ENCODE results near the gene CISD2. TPM values are rescaled to one million over a fixed set of nuclear protein-coding genes. Genes with fewer than 3 reads are reported as not detected.

Gene CISD2
- total RNA-seq, 1 donor, result 26.4 TPM

DNA sequence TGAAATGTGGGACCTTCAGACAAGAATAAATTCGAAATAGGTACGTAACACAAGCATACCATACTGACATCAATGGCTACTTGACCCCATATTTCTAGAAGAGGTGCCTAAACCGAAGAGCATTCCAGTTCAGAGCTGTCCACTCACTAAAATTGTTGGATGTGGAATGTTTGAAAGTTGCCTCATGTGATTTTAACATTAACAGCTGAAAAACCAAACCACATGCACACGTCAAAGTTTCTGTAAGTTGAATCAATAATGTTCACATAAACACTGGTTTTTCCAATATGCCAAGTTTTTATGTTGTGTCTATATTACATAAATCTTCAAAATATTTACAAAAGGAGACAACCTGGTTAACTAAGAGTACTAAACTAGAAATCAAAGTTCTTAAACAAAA, 44.9 kb upstream of the CISD2 start:
- Histone ChIP-seq H3K36me3 (ENCODE audit: insufficient read depth, low read length) (peaks cover 9% of the 10 kb centered on the region), H4K20me1 (ENCODE audit: insufficient read depth, low read length) (peaks cover 73% of the 10 kb centered on the region), H3K9me3 (ENCODE audit: low read depth, low read length) (no peaks in the 10 kb centered on the region), H3K27ac (ENCODE audit: low read depth, low read length) (peak overlapping the region; percentile 96), H3K4me2 (ENCODE audit: insufficient read depth, low read length) (peak overlapping the region; percentile 82), H3K79me2 (ENCODE audit: insufficient read depth, low read length) (peaks cover 84% of the 10 kb centered on the region), H2AFZ (ENCODE audit: low read length) (no peak overlapping the region), H3K4me1 (ENCODE audit: insufficient read depth, low read length) (peaks cover 58% of the 10 kb centered on the region), H3K4me3 (ENCODE audit: insufficient read depth, low read length) (peak overlapping the region; percentile 95), H3K27me3 (ENCODE audit: insufficient read depth, low read length) (no peaks in the 10 kb centered on the region)
- peak; percentile 22 for DNase-seq (ENCODE audit: insufficient read length, low spot score, missing footprints)
- TF ChIP-seq, protein P1, sequence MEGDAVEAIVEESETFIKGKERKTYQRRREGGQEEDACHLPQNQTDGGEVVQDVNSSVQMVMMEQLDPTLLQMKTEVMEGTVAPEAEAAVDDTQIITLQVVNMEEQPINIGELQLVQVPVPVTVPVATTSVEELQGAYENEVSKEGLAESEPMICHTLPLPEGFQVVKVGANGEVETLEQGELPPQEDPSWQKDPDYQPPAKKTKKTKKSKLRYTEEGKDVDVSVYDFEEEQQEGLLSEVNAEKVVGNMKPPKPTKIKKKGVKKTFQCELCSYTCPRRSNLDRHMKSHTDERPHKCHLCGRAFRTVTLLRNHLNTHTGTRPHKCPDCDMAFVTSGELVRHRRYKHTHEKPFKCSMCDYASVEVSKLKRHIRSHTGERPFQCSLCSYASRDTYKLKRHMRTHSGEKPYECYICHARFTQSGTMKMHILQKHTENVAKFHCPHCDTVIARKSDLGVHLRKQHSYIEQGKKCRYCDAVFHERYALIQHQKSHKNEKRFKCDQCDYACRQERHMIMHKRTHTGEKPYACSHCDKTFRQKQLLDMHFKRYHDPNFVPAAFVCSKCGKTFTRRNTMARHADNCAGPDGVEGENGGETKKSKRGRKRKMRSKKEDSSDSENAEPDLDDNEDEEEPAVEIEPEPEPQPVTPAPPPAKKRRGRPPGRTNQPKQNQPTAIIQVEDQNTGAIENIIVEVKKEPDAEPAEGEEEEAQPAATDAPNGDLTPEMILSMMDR (IDR thresholded peaks at IDR 0.05; ENCODE audit: extremely low read depth, low read depth, low read length), result no peak

GRCh38 chr4:102824398-102824797, 44.4 kb upstream of the CISD2 start:
- peak overlapping the region; percentile 95 for H3K4me3 ChIP-seq (ENCODE audit: insufficient read depth, low read length)
- H3K27ac ChIP-seq (ENCODE audit: low read depth, low read length), result peak overlapping the region; percentile 96
- no peaks in the 10 kb centered on the region for H3K27me3 ChIP-seq (ENCODE audit: insufficient read depth, low read length)
- peaks cover 84% of the 10 kb centered on the region for H3K79me2 ChIP-seq (ENCODE audit: insufficient read depth, low read length)
- TF ChIP-seq, protein P1 (IDR thresholded peaks at IDR 0.05; ENCODE audit: extremely low read depth, low read depth, low read length), result no peak
- H3K36me3 ChIP-seq (ENCODE audit: insufficient read depth, low read length), result peaks cover 9% of the 10 kb centered on the region
- H2AFZ ChIP-seq (ENCODE audit: low read length), result no peak overlapping the region
- no peak for DNase-seq (ENCODE audit: insufficient read length, low spot score, missing footprints)
- H3K9me3 ChIP-seq (ENCODE audit: low read depth, low read length), result no peaks in the 10 kb centered on the region
- peak overlapping the region; percentile 82 for H3K4me2 ChIP-seq (ENCODE audit: insufficient read depth, low read length)
- H4K20me1 ChIP-seq (ENCODE audit: insufficient read depth, low read length), result peaks cover 68% of the 10 kb centered on the region
- H3K4me1 ChIP-seq (ENCODE audit: insufficient read depth, low read length), result peaks cover 60% of the 10 kb centered on the region

DNA sequence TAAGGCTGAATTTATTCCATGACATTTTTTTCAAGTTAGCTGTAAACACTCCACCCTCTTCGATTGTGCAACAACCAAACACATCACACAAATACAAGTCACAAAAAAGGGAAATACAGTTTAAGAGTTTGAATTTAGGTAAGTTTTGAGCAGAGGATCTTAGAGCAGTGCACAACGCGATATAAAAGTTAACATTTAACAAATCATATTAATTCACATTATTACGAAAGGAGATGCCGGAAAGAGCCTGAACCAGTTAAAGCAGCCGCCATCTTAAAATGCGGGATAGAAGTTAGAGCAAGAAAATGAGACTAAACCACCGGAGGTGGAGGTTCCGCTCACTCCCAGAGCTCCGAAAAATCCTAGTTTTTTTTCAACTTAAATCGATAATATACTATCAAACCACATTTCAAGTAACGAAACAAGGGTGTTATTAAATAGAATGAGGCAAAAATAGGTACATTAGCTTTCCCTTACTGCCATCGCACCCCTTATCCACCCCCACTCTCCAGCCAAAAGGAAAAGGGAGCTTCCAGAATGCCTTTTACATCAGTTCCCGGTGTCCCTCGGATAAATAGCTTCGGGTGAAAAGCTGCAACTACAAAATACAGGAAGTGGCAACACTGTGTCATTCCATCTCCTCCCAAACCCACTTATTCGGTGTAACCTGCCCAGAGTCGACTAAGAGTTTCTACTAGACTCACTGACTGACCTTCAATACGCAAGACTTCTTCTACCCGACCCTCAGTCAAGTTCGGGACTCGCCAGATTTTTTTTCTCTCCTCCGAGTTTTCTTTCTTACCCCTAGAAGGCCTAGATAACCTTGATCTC, 43.3 kb upstream of the CISD2 start:
- peaks cover 81% of the 10 kb centered on the region for H3K79me2 ChIP-seq (ENCODE audit: insufficient read depth, low read length)
- peaks cover 49% of the 10 kb centered on the region for H3K4me1 ChIP-seq (ENCODE audit: insufficient read depth, low read length)
- peaks cover 58% of the 10 kb centered on the region for H4K20me1 ChIP-seq (ENCODE audit: insufficient read depth, low read length)
- H3K4me2 ChIP-seq (ENCODE audit: insufficient read depth, low read length), result peak overlapping the region; percentile 82
- no peak overlapping the region for H2AFZ ChIP-seq (ENCODE audit: low read length)
- H3K4me3 ChIP-seq (ENCODE audit: insufficient read depth, low read length), result peak overlapping the region; percentile 95
- no peaks in the 10 kb centered on the region for H3K9me3 ChIP-seq (ENCODE audit: low read depth, low read length)
- H3K36me3 ChIP-seq (ENCODE audit: insufficient read depth, low read length), result peaks cover 9% of the 10 kb centered on the region
- no peaks in the 10 kb centered on the region for H3K27me3 ChIP-seq (ENCODE audit: insufficient read depth, low read length)
- TF ChIP-seq, protein P1 (IDR thresholded peaks at IDR 0.05; ENCODE audit: extremely low read depth, low read depth, low read length), result no peak
- DNase-seq (ENCODE audit: insufficient read length, low spot score, missing footprints), result peak; percentile 38
- H3K27ac ChIP-seq (ENCODE audit: low read depth, low read length), result peak overlapping the region; percentile 96

DNA sequence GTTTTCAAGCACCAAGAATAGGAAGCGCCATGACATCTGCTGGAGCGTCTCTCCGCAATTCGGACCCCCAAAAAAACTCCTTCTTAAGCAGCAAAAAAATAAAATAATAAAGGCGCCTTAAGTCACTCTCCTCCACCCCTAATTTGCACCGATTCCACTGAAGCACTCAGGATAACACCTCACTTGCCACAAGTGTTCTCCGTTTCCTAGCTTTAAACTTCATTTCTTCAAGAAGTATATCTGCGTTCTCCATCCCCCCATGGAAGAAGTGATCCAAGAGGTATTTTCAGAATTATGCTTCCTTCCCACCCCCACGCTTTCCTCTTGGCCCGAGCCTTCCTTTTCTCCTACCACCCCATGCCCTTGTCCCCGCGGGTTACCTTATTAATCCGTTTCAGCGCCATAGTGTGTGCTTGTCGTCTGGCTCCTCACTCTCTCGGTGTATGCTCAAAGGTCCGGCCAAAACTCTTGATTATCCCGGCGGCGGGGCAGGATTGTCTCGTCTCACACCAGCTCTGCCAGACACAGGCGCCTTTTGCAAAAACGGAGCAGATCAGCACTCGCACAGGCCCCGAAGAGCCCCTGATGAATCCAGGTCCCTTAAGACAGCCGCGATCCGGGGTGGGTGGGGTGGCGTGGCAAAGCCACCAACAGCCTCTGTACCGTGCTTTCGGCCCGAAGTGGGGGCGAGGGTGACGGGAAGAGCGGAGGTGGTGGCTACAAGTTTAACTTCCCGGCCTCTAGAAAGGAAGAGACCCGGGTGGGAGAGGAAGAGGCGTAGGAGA, 42.5 kb upstream of the CISD2 start:
- Histone ChIP-seq H3K27ac (ENCODE audit: low read depth, low read length) (peak overlapping the region; percentile 96), H3K4me3 (ENCODE audit: insufficient read depth, low read length) (peak overlapping the region; percentile 95), H4K20me1 (ENCODE audit: insufficient read depth, low read length) (peaks cover 49% of the 10 kb centered on the region), H3K36me3 (ENCODE audit: insufficient read depth, low read length) (peaks cover 9% of the 10 kb centered on the region), H3K4me2 (ENCODE audit: insufficient read depth, low read length) (peak overlapping the region; percentile 82), H3K79me2 (ENCODE audit: insufficient read depth, low read length) (peaks cover 75% of the 10 kb centered on the region), H3K9me3 (ENCODE audit: low read depth, low read length) (no peaks in the 10 kb centered on the region), H2AFZ (ENCODE audit: low read length) (no peak overlapping the region), H3K4me1 (ENCODE audit: insufficient read depth, low read length) (peaks cover 41% of the 10 kb centered on the region), H3K27me3 (ENCODE audit: insufficient read depth, low read length) (no peaks in the 10 kb centered on the region)
- no peak for DNase-seq (ENCODE audit: insufficient read length, low spot score, missing footprints)
- TF ChIP-seq, protein P1 (IDR thresholded peaks at IDR 0.05; ENCODE audit: extremely low read depth, low read depth, low read length), result no peak

All from osteoblast (primary cell).